Daoy (cell line): ENCODE measurements around the gene ZNF549. TPM values are rescaled to one million over a fixed set of nuclear protein-coding genes. Genes with fewer than 3 reads are reported as not detected.
"Not testable (repeated sequence)": the region's sequence is repeated elsewhere in the genome, so short reads cannot be mapped to it uniquely, and the experiment has no call there.

Experiments used
- DNase-seq: peaks from one replicate; pipeline ENCODE4 v3.0.0-alpha.2; 2015; ENCODE audit warnings: low read depth
- total RNA-seq: library from RNA; depleted of rRNA; stranded (reverse); fragments of >200 nt; shearing (Covaris generic); gene quantifications from 2 replicates; pipeline ENCODE4 v1.2.3, GENCODE V29; 2014; rRNA removed

ZNF549 gene
- total RNA-seq = 3.4 and 4.0 TPM in 2 replicates

- DNase-seq = peak; percentile 95
Measured at GRCh38 chr19:57527136-57527881, at the start of gene ZNF549. ZNF549 (plus strand) TSS chr19:57527356; CDS start chr19:57527574, 218 bp downstream.

GRCh38 chr19:57487477-57488298 lies 39.5 kb upstream of the ZNF549 start, which contains the start of gene ZNF419:
ZNF419 (plus strand) TSS chr19:57487750; CDS start chr19:57487951, 201 bp downstream.
- DNase-seq = peak; percentile 90

GRCh38 chr19:57488299-57488644 lies 38.9 kb upstream of the ZNF549 start:
- DNase-seq = not testable (repeated sequence)

GRCh38 chr19:57499332-57499679 lies 27.9 kb upstream of the ZNF549 start:
- not testable (repeated sequence) for DNase-seq

GRCh38 chr19:57499680-57500395 lies 27.3 kb upstream of the ZNF549 start, which contains the start of gene ZNF773:
ZNF773 (plus strand) TSS chr19:57499938; CDS start chr19:57500081, 143 bp downstream.
- peak; percentile 98 for DNase-seq

- not testable (repeated sequence) for DNase-seq
Measured at GRCh38 chr19:57500400-57500799, 26.8 kb upstream of the ZNF549 start.

- no peak for DNase-seq
Measured at GRCh38 chr19:57506163-57506562, 21.0 kb upstream of the ZNF549 start.

GRCh38 chr19:57511484-57511883 lies 15.7 kb upstream of the ZNF549 start:
- DNase-seq = no peak

GRCh38 chr19:57512845-57513244 lies 14.3 kb upstream of the ZNF549 start:
- DNase-seq = no peak

GRCh38 chr19:57515255-57515654 lies 11.9 kb upstream of the ZNF549 start:
- no peak for DNase-seq

GRCh38 chr19:57518021-57518420 lies 9.1 kb upstream of the ZNF549 start:
- not testable (repeated sequence) for DNase-seq

- no peak for DNase-seq
Measured at GRCh38 chr19:57537953-57538547, 10.9 kb downstream of the ZNF549 start.

- no peak for DNase-seq
Measured at GRCh38 chr19:57546513-57546912, 19.4 kb downstream of the ZNF549 start.

- DNase-seq = no peak
Measured at GRCh38 chr19:57552432-57552831, 25.3 kb downstream of the ZNF549 start.

- no peak for DNase-seq
Measured at GRCh38 chr19:57557659-57558058, 30.5 kb downstream of the ZNF549 start.

GRCh38 chr19:57558525-57558924 lies 31.4 kb downstream of the ZNF549 start:
- DNase-seq = no peak

GRCh38 chr19:57559008-57559403 lies 31.9 kb downstream of the ZNF549 start:
- DNase-seq = peak; percentile 49

GRCh38 chr19:57559404-57560025 lies 32.4 kb downstream of the ZNF549 start, which contains the start of gene ZNF550:
ZNF550 (minus strand) TSS chr19:57559863; CDS start chr19:57559682, 181 bp downstream.
- DNase-seq = peak; percentile 95

- peak; percentile 92 for DNase-seq
Measured at GRCh38 chr19:57560049-57560491, 32.9 kb downstream of the ZNF549 start.

- no peak for DNase-seq
Measured at GRCh38 chr19:57563547-57563946, 36.4 kb downstream of the ZNF549 start.
